Immature natural killer cell (primary cell): ENCODE measurements around the gene KCTD18. TPM values are rescaled to one million over a fixed set of nuclear protein-coding genes. Genes with fewer than 3 reads are reported as not detected.

Experiments used
- DNase-seq, 3 donors: peaks; one replicate each; pipeline ENCODE4 v3.0.0; 2022; ENCODE audit warnings: mixed read lengths in 1 of 3
- H3K27ac Mint-ChIP-seq, 6 donors: one replicate each; pipeline ENCODE4 v1.8.0; 2020; ENCODE audit warnings: mixed read lengths in 6 of 6, mild to moderate bottlenecking in 5 of 6, inconsistent platforms in 4 of 6, moderate library complexity in 3 of 6
- H3K27me3 Mint-ChIP-seq, 3 donors: one replicate each; pipeline ENCODE4 v1.8.0; 2020 to 2021; ENCODE audit warnings: low read depth in 3 of 3, mild to moderate bottlenecking in 3 of 3, mixed read lengths in 3 of 3, moderate library complexity in 3 of 3, inconsistent platforms in 1 of 3
- H3K36me3 Mint-ChIP-seq, 3 donors: one replicate each; pipeline ENCODE4 v1.8.0; 2020; ENCODE audit warnings: mixed read lengths in 3 of 3, inconsistent platforms in 2 of 3, mild to moderate bottlenecking in 2 of 3
- H3K4me1 Mint-ChIP-seq, 2 donors: one replicate each; pipeline ENCODE4 v1.8.0; 2020; ENCODE audit warnings: inconsistent platforms in 2 of 2, mild to moderate bottlenecking in 2 of 2, mixed read lengths in 2 of 2, moderate library complexity in 1 of 2
- H3K4me3 Mint-ChIP-seq, 5 donors: one replicate each; pipeline ENCODE4 v1.8.0; 2020; ENCODE audit warnings: mild to moderate bottlenecking in 5 of 5, mixed read lengths in 5 of 5, inconsistent platforms in 3 of 5, moderate library complexity in 3 of 5
- H3K9me3 Mint-ChIP-seq, 6 donors: one replicate each; pipeline ENCODE4 v1.8.0; 2020; ENCODE audit warnings: mild to moderate bottlenecking in 6 of 6, mixed read lengths in 6 of 6, inconsistent platforms in 4 of 6, moderate library complexity in 3 of 6
- polyA plus RNA-seq, 3 donors: library from polyadenylated mRNA; unstranded; fragments of 300-500 nt; fragmentation: Illumina TruSeq; gene quantifications; one replicate each; pipeline ENCODE4 v1.2.3, GENCODE V29; 2021

KCTD18 gene
- polyA plus RNA-seq, 3 donors from 2014 or later: 15.5 to 19.9 (median 16.0) TPM

GRCh38 chr2:200447139-200447855 lies 62.6 kb downstream of the KCTD18 start:
- H3K27ac Mint-ChIP-seq: no peak overlapping the region
- no peaks in the 10 kb centered on the region for H3K4me1 Mint-ChIP-seq
- no peak overlapping the region for H3K4me3 Mint-ChIP-seq
- peaks cover 0 to 5% (median 0%) of the 10 kb centered on the region in 3 donors for H3K36me3 Mint-ChIP-seq
- no peaks in the 10 kb centered on the region for H3K27me3 Mint-ChIP-seq
- DNase-seq: no peak
- no peaks in the 10 kb centered on the region for H3K9me3 Mint-ChIP-seq

- Mint-ChIP-seq H3K27me3 (no peaks in the 10 kb centered on the region), H3K36me3 (peaks cover 0 to 5% (median 0%) of the 10 kb centered on the region in 3 donors), H3K9me3 (no peaks in the 10 kb centered on the region), H3K27ac (no peak overlapping the region), H3K4me1 (no peaks in the 10 kb centered on the region), H3K4me3 (no peak overlapping the region)
- no peak for DNase-seq
These were observed 63.3 kb downstream of the KCTD18 start for GRCh38 chr2:200446612-200447011.

- H3K9me3 Mint-ChIP-seq: no peaks in the 10 kb centered on the region
- no peaks in the 10 kb centered on the region for H3K4me1 Mint-ChIP-seq
- H3K36me3 Mint-ChIP-seq: peaks cover 0 to 10% (median 0%) of the 10 kb centered on the region in 3 donors
- H3K27me3 Mint-ChIP-seq: no peaks in the 10 kb centered on the region
- H3K27ac Mint-ChIP-seq: no peak overlapping the region
- DNase-seq: no peak
- no peak overlapping the region for H3K4me3 Mint-ChIP-seq
These were observed 64.6 kb downstream of the KCTD18 start for GRCh38 chr2:200445284-200445683.

GRCh38 chr2:200444530-200444929 lies 65.3 kb downstream of the KCTD18 start:
- Mint-ChIP-seq H3K9me3 (no peaks in the 10 kb centered on the region), H3K4me3 (no peak overlapping the region), H3K4me1 (no peaks in the 10 kb centered on the region), H3K27me3 (no peaks in the 10 kb centered on the region), H3K36me3 (peaks cover 0 to 10% (median 0%) of the 10 kb centered on the region in 3 donors), H3K27ac (no peak overlapping the region)
- no peak for DNase-seq

GRCh38 chr2:200443916-200444315 lies 66.0 kb downstream of the KCTD18 start:
- DNase-seq: no peak
- no peaks in the 10 kb centered on the region for H3K9me3 Mint-ChIP-seq
- no peaks in the 10 kb centered on the region for H3K27me3 Mint-ChIP-seq
- no peak overlapping the region for H3K4me3 Mint-ChIP-seq
- H3K36me3 Mint-ChIP-seq: peaks cover 0 to 10% (median 0%) of the 10 kb centered on the region in 3 donors
- H3K4me1 Mint-ChIP-seq: no peaks in the 10 kb centered on the region
- no peak overlapping the region for H3K27ac Mint-ChIP-seq

- H3K4me1 Mint-ChIP-seq: no peaks in the 10 kb centered on the region
- H3K4me3 Mint-ChIP-seq: no peak overlapping the region
- no peaks in the 10 kb centered on the region for H3K9me3 Mint-ChIP-seq
- peaks cover 0 to 10% (median 0%) of the 10 kb centered on the region in 3 donors for H3K36me3 Mint-ChIP-seq
- no peak for DNase-seq
- H3K27me3 Mint-ChIP-seq: no peaks in the 10 kb centered on the region
- no peak overlapping the region for H3K27ac Mint-ChIP-seq
These were observed 66.5 kb downstream of the KCTD18 start for GRCh38 chr2:200443376-200443775.

- H3K9me3 Mint-ChIP-seq: no peaks in the 10 kb centered on the region
- no peaks in the 10 kb centered on the region for H3K4me1 Mint-ChIP-seq
- H3K27me3 Mint-ChIP-seq: no peaks in the 10 kb centered on the region
- no peak for DNase-seq
- H3K4me3 Mint-ChIP-seq: no peak overlapping the region
- peaks cover 0 to 10% (median 0%) of the 10 kb centered on the region in 3 donors for H3K36me3 Mint-ChIP-seq
- no peak overlapping the region for H3K27ac Mint-ChIP-seq
These were observed 67.4 kb downstream of the KCTD18 start for GRCh38 chr2:200442471-200442870.

- Mint-ChIP-seq H3K36me3 (peaks cover 0 to 10% (median 0%) of the 10 kb centered on the region in 3 donors), H3K27me3 (peaks cover 0 to 2% (median 0%) of the 10 kb centered on the region in 3 donors), H3K27ac (no peak overlapping the region), H3K4me1 (no peaks in the 10 kb centered on the region), H3K9me3 (no peaks in the 10 kb centered on the region), H3K4me3 (no peak overlapping the region)
- DNase-seq: no peak
These were observed 69.9 kb downstream of the KCTD18 start for GRCh38 chr2:200439981-200440380.

Other genes with a start within 250 kb of the KCTD18 start
- gene SPATS2L, start 203.4 kb downstream of the KCTD18 start, polyA plus RNA-seq: 1 to 10 TPM in 2 of 3 donors, not detected in 1; 3.4 to 3.9 TPM
- 1 to 10 TPM; 3.4 to 6.1 (median 4.3) TPM for gene SGO2, start 16.1 kb upstream of the KCTD18 start, polyA plus RNA-seq
- gene AOX1, start 75.9 kb upstream of the KCTD18 start, polyA plus RNA-seq: not detected